HepG2 (cell line): Measurements from ENCODE around the gene GPR25. TPM values are rescaled to one million over a fixed set of nuclear protein-coding genes. Genes with fewer than 3 reads are reported as not detected.

Experiments
- CTCF ChIP-seq: sonication (generic); formaldehyde crosslinking; IDR thresholded peaks from 2 replicates; pipeline ENCODE4 v1.5.0; 2020; ENCODE audit warnings: mild to moderate bottlenecking, missing genetic modification reagents, moderate library complexity
- DR1 ChIP-seq: sonication (generic); formaldehyde crosslinking; IDR thresholded peaks from 2 replicates; pipeline ENCODE4 v1.8.0; 2021; ENCODE audit warnings: mild to moderate bottlenecking, missing genetic modification reagents, inconsistent platforms
- EEA1 ChIP-seq: sonication (generic); formaldehyde crosslinking; IDR thresholded peaks from 2 replicates; pipeline ENCODE4 v1.5.1; 2020; ENCODE audit warnings: mild to moderate bottlenecking, missing genetic modification reagents, borderline replicate concordance
- FOSL1 ChIP-seq: sonication (generic); formaldehyde crosslinking; IDR thresholded peaks from 2 replicates; pipeline ENCODE4 v1.9.0; 2021; ENCODE audit warnings: missing genetic modification reagents, borderline replicate concordance
- GLI4 ChIP-seq: sonication (generic); formaldehyde crosslinking; IDR thresholded peaks from 2 replicates; pipeline ENCODE4 v1.5.1; 2020; ENCODE audit warnings: missing genetic modification reagents, mild to moderate bottlenecking, moderate library complexity, borderline replicate concordance
- HOXA3 ChIP-seq: sonication (generic); formaldehyde crosslinking; IDR thresholded peaks from 2 replicates; pipeline ENCODE4 v1.5.0; 2020; ENCODE audit warnings: missing genetic modification reagents
- JUN ChIP-seq: sonication (generic); formaldehyde crosslinking; IDR thresholded peaks from 2 replicates; pipeline ENCODE4 v1.4.0; 2020; ENCODE audit warnings: mild to moderate bottlenecking, missing genetic modification reagents
- NR2C2 ChIP-seq: sonication (generic); formaldehyde crosslinking; IDR thresholded peaks from 2 replicates; pipeline ENCODE4 v1.4.0; 2020; ENCODE audit warnings: missing genetic modification reagents, mild to moderate bottlenecking, moderate library complexity, borderline replicate concordance
- SKI ChIP-seq: fragments of 450-650 bp; IDR thresholded peaks from one replicate; pipeline ENCODE4 v1.6.1; 2018; ENCODE audit warnings: mild to moderate bottlenecking; ENCODE audit not compliant: partially characterized antibody
- SMARCC2 ChIP-seq: fragments of 450-650 bp; IDR thresholded peaks from 2 replicates; pipeline ENCODE4 v1.6.1; 2017; ENCODE audit warnings: antibody characterized with exemption, mild to moderate bottlenecking
- SMC3 ChIP-seq: IDR thresholded peaks from 2 replicates; pipeline ENCODE4 v1.6.1; 2011; ENCODE audit warnings: low read length, improper control_type of control experiment
- TRIM24 ChIP-seq: sonication (generic); formaldehyde crosslinking; IDR thresholded peaks from 2 replicates; pipeline ENCODE4 v1.8.0; 2022; ENCODE audit warnings: mild to moderate bottlenecking, missing genetic modification reagents
- ZBTB10 ChIP-seq: sonication (generic); formaldehyde crosslinking; IDR thresholded peaks from 2 replicates; pipeline ENCODE4 v1.4.0; 2020; ENCODE audit warnings: missing genetic modification reagents, borderline replicate concordance
- ZFP37 ChIP-seq: sonication (generic); formaldehyde crosslinking; IDR thresholded peaks from 2 replicates; pipeline ENCODE4 v1.4.0; 2020; ENCODE audit warnings: missing genetic modification reagents, borderline replicate concordance
- ZNF274 ChIP-seq: sonication (generic); formaldehyde crosslinking; IDR thresholded peaks from 2 replicates; pipeline ENCODE4 v1.5.1; 2020; ENCODE audit warnings: mild to moderate bottlenecking, missing genetic modification reagents
- ZNF446 ChIP-seq: sonication (generic); formaldehyde crosslinking; IDR thresholded peaks from 2 replicates; pipeline ENCODE4 v1.5.0; 2020; ENCODE audit warnings: mild to moderate bottlenecking, missing genetic modification reagents
- ZSCAN9 ChIP-seq: IDR thresholded peaks from 2 replicates; pipeline ENCODE4 v1.6.1; 2016; ENCODE audit warnings: borderline replicate concordance
- polyA plus RNA-seq, 8 experiments: library from polyadenylated mRNA; depleted of rRNA in 3 of 8; stranded (reverse) in 7 of 8; unstranded in 1 of 8; fragments of >200 nt; fragmentation: Illumina TruSeq in 4 of 8; extraction: Trizol in 4 of 8; gene quantifications; 2 replicates each; pipeline versions ENCODE4 v1.2.1 to v1.2.3, GENCODE V29; 2011 to 2016; ENCODE audit warnings: low read depth in 4 of 8, missing spikeins in 1 of 8, mixed read lengths in 1 of 8; ENCODE audit not compliant: insufficient read depth in 1 of 8
- total RNA-seq, 5 experiments: library from RNA; depleted of rRNA; stranded (reverse); fragments of >200 nt; fragmentation: Illumina TruSeq; extraction: Trizol; gene quantifications; 2 replicates each; pipeline ENCODE4 v1.2.3, GENCODE V29; 2016; ENCODE audit warnings: low read depth in 1 of 5
- TF ChIP-seq, protein P1 (sequence below): sonication (generic); formaldehyde crosslinking; IDR thresholded peaks from 2 replicates; pipeline ENCODE4 v1.5.0; 2020; ENCODE audit warnings: missing genetic modification reagents
- TF ChIP-seq, protein P2 (sequence below): IDR thresholded peaks from 2 replicates; pipeline ENCODE4 v1.6.1; 2018; ENCODE audit warnings: missing genetic modification reagents

Gene GPR25
- total and polyA plus RNA-seq, 2 of the 13 experiments (the other 11 are each of a cell fraction or from before 2014, with no cell fraction given): not detected

GRCh38 chr1:200890818-200891773, 18.3 kb downstream of the GPR25 start (continued):
- TF ChIP-seq ZBTB10: no peak
- no peak for TF ChIP-seq FOSL1 (CRISPR knock-in tag)
- no peak for TF ChIP-seq GLI4
- peak; percentile 60 for TF ChIP-seq NR2C2 (CRISPR knock-in tag)
- peak; percentile 74 for TF ChIP-seq SKI
- no peak for TF ChIP-seq ZNF446 (CRISPR knock-in tag)
- TF ChIP-seq TRIM24 (CRISPR knock-in tag): no peak
- TF ChIP-seq, protein P1, sequence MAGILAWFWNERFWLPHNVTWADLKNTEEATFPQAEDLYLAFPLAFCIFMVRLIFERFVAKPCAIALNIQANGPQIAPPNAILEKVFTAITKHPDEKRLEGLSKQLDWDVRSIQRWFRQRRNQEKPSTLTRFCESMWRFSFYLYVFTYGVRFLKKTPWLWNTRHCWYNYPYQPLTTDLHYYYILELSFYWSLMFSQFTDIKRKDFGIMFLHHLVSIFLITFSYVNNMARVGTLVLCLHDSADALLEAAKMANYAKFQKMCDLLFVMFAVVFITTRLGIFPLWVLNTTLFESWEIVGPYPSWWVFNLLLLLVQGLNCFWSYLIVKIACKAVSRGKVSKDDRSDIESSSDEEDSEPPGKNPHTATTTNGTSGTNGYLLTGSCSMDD (CRISPR knock-in tag): no peak
- 0 out of 2 replicates have a peak, but pooled peaks have one; percentile 30 for TF ChIP-seq ZSCAN9 (CRISPR knock-in tag)
- TF ChIP-seq, protein P2, sequence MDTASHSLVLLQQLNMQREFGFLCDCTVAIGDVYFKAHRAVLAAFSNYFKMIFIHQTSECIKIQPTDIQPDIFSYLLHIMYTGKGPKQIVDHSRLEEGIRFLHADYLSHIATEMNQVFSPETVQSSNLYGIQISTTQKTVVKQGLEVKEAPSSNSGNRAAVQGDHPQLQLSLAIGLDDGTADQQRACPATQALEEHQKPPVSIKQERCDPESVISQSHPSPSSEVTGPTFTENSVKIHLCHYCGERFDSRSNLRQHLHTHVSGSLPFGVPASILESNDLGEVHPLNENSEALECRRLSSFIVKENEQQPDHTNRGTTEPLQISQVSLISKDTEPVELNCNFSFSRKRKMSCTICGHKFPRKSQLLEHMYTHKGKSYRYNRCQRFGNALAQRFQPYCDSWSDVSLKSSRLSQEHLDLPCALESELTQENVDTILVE: no peak; the same call in 1 of the 2 replicates
- TF ChIP-seq ZFP37 (CRISPR knock-in tag): no peak
- TF ChIP-seq EEA1 (CRISPR knock-in tag): 0 out of 2 replicates have a peak, but pooled peaks have one; percentile 25
- TF ChIP-seq SMC3: peak; percentile 23; the same call in 1 of the 2 replicates
- TF ChIP-seq DR1: no peak
- TF ChIP-seq HOXA3 (CRISPR knock-in tag): peak; percentile 17; the same call in 1 of the 2 replicates
- TF ChIP-seq SMARCC2: no peak
- peak; percentile 78 for TF ChIP-seq CTCF (CRISPR knock-in tag)
- no peak for TF ChIP-seq JUN
- TF ChIP-seq ZNF274 (CRISPR knock-in tag): peak; percentile 85; the same call in 1 of the 2 replicates
